Keratinocyte (primary cell): Measurements from ENCODE around the gene ANKS1B.

Experiments used
- EZH2 ChIP-seq: IDR thresholded peaks from one replicate; pipeline ENCODE4 v1.6.1; 2012; ENCODE audit warnings: inconsistent platforms, mild to moderate bottlenecking, low read length, moderate library complexity
- TF ChIP-seq, protein P1 (sequence below), 3 experiments: IDR thresholded peaks in 1 of 3; conservative IDR thresholded peaks in 1 of 3; optimal IDR thresholded peaks in 1 of 3; 2 replicates in 2 of 3; 3 replicates in 1 of 3; pipeline versions ENCODE3 to v1.5.1; 2011; ENCODE audit warnings: low read length in 3 of 3, mild to moderate bottlenecking in 3 of 3, moderate library complexity in 2 of 3, control low read depth in 1 of 3, inconsistent platforms in 1 of 3; ENCODE audit not compliant: insufficient read depth in 2 of 3; ENCODE audit errors: extremely low read depth in 1 of 3

GRCh38 chr12:98724384-98725155 lies 1260.2 kb downstream of the ANKS1B start:
- TF ChIP-seq, protein P1, sequence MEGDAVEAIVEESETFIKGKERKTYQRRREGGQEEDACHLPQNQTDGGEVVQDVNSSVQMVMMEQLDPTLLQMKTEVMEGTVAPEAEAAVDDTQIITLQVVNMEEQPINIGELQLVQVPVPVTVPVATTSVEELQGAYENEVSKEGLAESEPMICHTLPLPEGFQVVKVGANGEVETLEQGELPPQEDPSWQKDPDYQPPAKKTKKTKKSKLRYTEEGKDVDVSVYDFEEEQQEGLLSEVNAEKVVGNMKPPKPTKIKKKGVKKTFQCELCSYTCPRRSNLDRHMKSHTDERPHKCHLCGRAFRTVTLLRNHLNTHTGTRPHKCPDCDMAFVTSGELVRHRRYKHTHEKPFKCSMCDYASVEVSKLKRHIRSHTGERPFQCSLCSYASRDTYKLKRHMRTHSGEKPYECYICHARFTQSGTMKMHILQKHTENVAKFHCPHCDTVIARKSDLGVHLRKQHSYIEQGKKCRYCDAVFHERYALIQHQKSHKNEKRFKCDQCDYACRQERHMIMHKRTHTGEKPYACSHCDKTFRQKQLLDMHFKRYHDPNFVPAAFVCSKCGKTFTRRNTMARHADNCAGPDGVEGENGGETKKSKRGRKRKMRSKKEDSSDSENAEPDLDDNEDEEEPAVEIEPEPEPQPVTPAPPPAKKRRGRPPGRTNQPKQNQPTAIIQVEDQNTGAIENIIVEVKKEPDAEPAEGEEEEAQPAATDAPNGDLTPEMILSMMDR (optimal IDR thresholded peaks at IDR 0.05 in 1 of 3, IDR thresholded peaks at IDR 0.05 in 1 of 3, conservative IDR thresholded peaks at IDR 0.05 in 1 of 3; ENCODE audit: extremely low read depth in 1 of 3, insufficient read depth in 2 of 3, low read length in 3 of 3): no peak
- TF ChIP-seq EZH2: no peak
